Astrocyte (in vitro differentiated cells and primary cell): ENCODE measurements around the gene CSNK1G2.

Experiments used
- EZH2 ChIP-seq: IDR thresholded peaks from 2 replicates; pipeline ENCODE4 v1.6.1; 2012; ENCODE audit warnings: mild to moderate bottlenecking, low read length, inconsistent platforms; ENCODE audit not compliant: insufficient read depth
- TF ChIP-seq, protein P1 (sequence below): IDR thresholded peaks from 2 replicates; pipeline ENCODE4 v1.5.1; 2011; ENCODE audit warnings: low read depth, mild to moderate bottlenecking, inconsistent platforms, low read length, moderate library complexity; ENCODE audit not compliant: insufficient read depth

DNA sequence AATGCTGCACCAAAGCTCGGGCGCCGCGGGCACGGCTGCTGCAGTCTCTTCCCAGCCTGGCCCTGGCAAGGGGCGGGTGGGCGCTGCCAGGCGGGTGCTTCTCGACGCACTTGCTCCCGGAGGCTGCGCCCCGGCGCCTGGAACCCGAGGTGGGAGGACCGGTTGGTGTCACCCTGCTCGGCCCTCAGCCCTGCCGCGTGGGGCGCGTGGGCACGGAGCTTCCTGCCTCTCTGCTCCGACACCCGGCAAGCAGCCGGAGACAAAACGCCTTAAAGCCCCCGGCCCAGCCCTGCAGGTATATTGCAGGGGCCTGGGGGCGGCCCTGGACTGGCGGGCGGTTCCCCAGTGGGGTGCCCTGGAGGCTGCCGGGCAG, 39.8 kb downstream of the CSNK1G2 start:
- TF ChIP-seq, protein P1, sequence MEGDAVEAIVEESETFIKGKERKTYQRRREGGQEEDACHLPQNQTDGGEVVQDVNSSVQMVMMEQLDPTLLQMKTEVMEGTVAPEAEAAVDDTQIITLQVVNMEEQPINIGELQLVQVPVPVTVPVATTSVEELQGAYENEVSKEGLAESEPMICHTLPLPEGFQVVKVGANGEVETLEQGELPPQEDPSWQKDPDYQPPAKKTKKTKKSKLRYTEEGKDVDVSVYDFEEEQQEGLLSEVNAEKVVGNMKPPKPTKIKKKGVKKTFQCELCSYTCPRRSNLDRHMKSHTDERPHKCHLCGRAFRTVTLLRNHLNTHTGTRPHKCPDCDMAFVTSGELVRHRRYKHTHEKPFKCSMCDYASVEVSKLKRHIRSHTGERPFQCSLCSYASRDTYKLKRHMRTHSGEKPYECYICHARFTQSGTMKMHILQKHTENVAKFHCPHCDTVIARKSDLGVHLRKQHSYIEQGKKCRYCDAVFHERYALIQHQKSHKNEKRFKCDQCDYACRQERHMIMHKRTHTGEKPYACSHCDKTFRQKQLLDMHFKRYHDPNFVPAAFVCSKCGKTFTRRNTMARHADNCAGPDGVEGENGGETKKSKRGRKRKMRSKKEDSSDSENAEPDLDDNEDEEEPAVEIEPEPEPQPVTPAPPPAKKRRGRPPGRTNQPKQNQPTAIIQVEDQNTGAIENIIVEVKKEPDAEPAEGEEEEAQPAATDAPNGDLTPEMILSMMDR = no peak
- no peak for TF ChIP-seq EZH2
